Measurements from ENCODE around the gene CSK.

The CSK gene

GRCh38 chr15:74843445-74843828, 61.6 kb downstream of the CSK start:
- no peak for DNase-seq (ENCODE audit: low spot score)

- DNase-seq (ENCODE audit: low spot score): no peak
Measured at GRCh38 chr15:74843891-74844299, 62.0 kb downstream of the CSK start.

GRCh38 chr15:74844319-74845207, 62.7 kb downstream of the CSK start:
- no peak for DNase-seq (ENCODE audit: low spot score)

DNA sequence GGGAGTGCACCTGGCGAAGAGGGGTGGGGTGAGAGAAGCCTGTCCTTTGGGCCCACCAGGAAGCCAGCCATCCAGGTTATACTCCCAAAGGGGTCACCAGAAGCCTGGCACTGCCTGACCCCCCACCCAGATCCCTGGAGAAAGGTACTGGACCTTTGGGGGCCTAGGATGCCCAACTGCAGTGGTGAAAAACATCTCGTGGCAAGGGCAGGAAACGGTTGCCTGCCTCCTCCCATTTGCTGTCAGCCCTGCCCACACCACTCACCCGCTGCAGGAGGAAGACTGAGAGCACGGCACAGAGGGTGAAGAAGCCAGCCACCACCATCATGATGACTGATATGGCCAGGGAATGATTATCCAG, 63.3 kb downstream of the CSK start:
- no peak for DNase-seq (ENCODE audit: low spot score)

DNA sequence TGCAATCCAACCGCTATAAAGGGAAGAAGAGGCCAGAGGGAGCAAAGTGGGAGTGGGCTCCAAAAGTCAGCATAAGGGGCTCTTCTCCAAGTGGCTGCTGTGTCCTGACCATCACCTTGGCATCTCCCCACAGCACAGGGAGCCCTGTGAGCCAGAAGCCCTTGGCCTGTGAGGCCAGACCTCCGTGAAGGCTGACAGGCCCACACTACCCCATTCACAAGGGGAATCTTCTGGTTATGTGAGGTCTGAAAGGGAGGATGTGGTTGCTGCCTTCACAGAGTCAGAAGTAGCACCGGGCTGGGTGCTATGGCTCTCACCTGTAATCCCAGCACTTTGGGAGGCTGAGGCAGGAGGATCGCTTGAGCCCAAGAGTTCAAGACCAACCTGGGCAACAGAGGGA, 63.7 kb downstream of the CSK start:
- no peak for DNase-seq (ENCODE audit: low spot score)

- DNase-seq (ENCODE audit: low spot score): no peak
Measured at GRCh38 chr15:74847432-74847831, 65.6 kb downstream of the CSK start.

DNA sequence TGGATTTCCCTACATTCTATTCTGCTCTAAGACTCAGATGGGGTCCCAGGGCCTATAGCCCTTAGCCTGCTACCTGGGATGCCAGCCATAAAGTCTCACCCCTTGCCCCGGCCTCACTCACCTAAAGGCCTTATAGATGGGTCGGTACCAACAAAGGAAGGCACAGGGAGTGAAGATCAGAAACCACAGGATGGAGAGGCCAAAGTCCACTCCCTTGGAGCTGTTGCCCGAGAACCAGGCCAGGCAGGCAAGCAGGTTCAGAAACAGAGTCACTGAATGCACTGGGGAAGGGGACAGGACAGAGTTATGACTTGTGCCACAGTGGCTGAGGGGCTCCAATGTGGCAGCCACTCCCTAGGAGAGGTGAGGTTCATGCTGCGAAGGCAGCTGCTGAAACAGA, 68.5 kb downstream of the CSK start:
- DNase-seq (ENCODE audit: low spot score): no peak

DNA sequence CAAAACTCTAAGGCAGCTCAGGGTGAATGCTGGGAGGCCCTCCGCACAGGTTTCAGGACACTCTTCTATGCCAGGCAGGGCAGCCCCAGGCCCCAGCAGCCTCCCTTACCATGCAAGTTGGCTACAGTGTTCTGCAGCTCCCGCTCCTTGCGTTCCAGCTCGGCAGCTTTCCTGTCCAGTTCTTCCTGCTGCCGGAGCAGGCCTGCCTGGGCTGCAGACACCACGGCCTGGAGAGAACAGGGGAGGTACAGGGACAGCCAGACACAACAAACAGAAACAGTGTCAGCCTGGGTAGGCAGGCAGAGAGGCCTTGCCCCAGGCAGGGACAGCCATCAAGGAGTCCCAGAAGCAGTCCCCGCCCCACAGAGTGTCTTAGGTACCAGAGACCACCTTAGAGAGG, 70.1 kb downstream of the CSK start:
- DNase-seq (ENCODE audit: low spot score): no peak

Data from ecto neural progenitor cell (in vitro differentiated cells).